Ectodermal cell (in vitro differentiated cells): ENCODE measurements around the gene DNASE2.

ENCODE experiments used
- H3K27ac ChIP-seq: 2 replicates; pipeline ENCODE4 v1.7.0; 2013; ENCODE audit warnings: mild to moderate bottlenecking, low read depth, low read length; ENCODE audit not compliant: insufficient read depth, poor library complexity, severe bottlenecking
- H3K27me3 ChIP-seq: 2 replicates; pipeline ENCODE4 v1.7.0; 2013; ENCODE audit warnings: mild to moderate bottlenecking, low read length; ENCODE audit not compliant: insufficient read depth, control insufficient read depth, poor library complexity, severe bottlenecking
- H3K36me3 ChIP-seq: one replicate; pipeline ENCODE4 v1.7.0; 2013; ENCODE audit warnings: low read length; ENCODE audit not compliant: control insufficient read depth, insufficient read depth
- H3K4me1 ChIP-seq: one replicate; pipeline ENCODE4 v1.7.0; 2013; ENCODE audit warnings: low read length; ENCODE audit not compliant: control insufficient read depth, insufficient read depth
- H3K4me3 ChIP-seq: 2 replicates; pipeline ENCODE4 v1.7.0; 2013; ENCODE audit warnings: low read depth, low read length, control low read depth; ENCODE audit not compliant: insufficient read depth
- H3K9me3 ChIP-seq: 2 replicates; pipeline ENCODE4 v1.7.0; 2013; ENCODE audit warnings: mild to moderate bottlenecking, low read length, moderate library complexity; ENCODE audit not compliant: control insufficient read depth
- WGBS, 2 experiments: methylation state at CpG; one replicate each; pipeline ENCODE4 v1.1.7; 2013; ENCODE audit warnings: missing lambda C conversion rate in 2 of 2; 5-methylcytosine and 5-hydroxymethylcytosine counted together

DNASE2 gene

GRCh38 chr19:12842511-12842910 is 38.7 kb downstream of the DNASE2 start:
- H3K27me3 ChIP-seq, result peaks cover 19% of the 10 kb centered on the region
- H3K36me3 ChIP-seq, result no peaks in the 10 kb centered on the region
- no peak overlapping the region for H3K27ac ChIP-seq
- H3K4me1 ChIP-seq, result peaks cover 5% of the 10 kb centered on the region
- WGBS, 2 experiments, result 96% methylated on average over 18 of the region's 18 CpGs
- H3K9me3 ChIP-seq, result no peaks in the 10 kb centered on the region
- H3K4me3 ChIP-seq, result no peak overlapping the region

DNA sequence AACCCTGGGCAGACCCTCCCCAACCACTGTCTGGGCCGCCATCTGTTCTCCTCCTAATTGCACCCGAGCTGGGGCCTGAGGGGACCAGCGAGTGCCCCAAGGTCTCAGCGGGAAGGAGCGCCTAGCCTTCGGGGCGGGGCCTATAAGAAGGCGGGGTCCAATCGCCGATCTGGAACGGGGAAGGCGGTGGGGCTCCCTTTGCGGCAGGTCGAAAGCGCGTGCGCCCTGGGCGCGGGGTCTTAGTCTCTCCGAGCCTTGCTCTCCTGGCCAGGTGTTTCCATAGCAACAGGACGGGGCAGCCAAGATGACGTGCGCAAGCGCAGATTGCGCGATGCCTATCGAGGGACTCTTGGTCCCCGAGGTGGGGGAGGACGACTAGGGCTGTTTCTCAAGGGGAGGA is 40.2 kb downstream of the DNASE2 start:
- H3K27me3 ChIP-seq, result peaks cover 33% of the 10 kb centered on the region
- 2 to 3% methylated on average over 29 of the region's 29 CpGs for WGBS, 2 experiments
- no peaks in the 10 kb centered on the region for H3K36me3 ChIP-seq
- H3K9me3 ChIP-seq, result no peaks in the 10 kb centered on the region
- H3K4me3 ChIP-seq, result peak overlapping the region; percentile 34
- peaks cover 5% of the 10 kb centered on the region for H3K4me1 ChIP-seq
- peak overlapping the region; percentile 67 for H3K27ac ChIP-seq

- no peaks in the 10 kb centered on the region for H3K36me3 ChIP-seq
- no peaks in the 10 kb centered on the region for H3K9me3 ChIP-seq
- H3K4me1 ChIP-seq, result peaks cover 5% of the 10 kb centered on the region
- WGBS, 2 experiments, result 28 to 30% methylated on average over 43 of the region's 43 CpGs
- H3K27me3 ChIP-seq, result peaks cover 40% of the 10 kb centered on the region
- H3K4me3 ChIP-seq, result peak overlapping the region; percentile 34
- peak overlapping the region; percentile 67 for H3K27ac ChIP-seq
Measured at GRCh38 chr19:12840091-12841079, 40.9 kb downstream of the DNASE2 start.

- Histone ChIP-seq H3K27ac (no peak overlapping the region), H3K4me3 (peak overlapping the region; percentile 66), H3K36me3 (no peaks in the 10 kb centered on the region), H3K9me3 (no peaks in the 10 kb centered on the region), H3K4me1 (peaks cover 9% of the 10 kb centered on the region), H3K27me3 (peaks cover 53% of the 10 kb centered on the region)
- WGBS, 2 experiments, result 33 to 36% methylated on average over 17 to 21 of the region's 21 CpGs
Measured at GRCh38 chr19:12838886-12839756, 42.1 kb downstream of the DNASE2 start.

DNA sequence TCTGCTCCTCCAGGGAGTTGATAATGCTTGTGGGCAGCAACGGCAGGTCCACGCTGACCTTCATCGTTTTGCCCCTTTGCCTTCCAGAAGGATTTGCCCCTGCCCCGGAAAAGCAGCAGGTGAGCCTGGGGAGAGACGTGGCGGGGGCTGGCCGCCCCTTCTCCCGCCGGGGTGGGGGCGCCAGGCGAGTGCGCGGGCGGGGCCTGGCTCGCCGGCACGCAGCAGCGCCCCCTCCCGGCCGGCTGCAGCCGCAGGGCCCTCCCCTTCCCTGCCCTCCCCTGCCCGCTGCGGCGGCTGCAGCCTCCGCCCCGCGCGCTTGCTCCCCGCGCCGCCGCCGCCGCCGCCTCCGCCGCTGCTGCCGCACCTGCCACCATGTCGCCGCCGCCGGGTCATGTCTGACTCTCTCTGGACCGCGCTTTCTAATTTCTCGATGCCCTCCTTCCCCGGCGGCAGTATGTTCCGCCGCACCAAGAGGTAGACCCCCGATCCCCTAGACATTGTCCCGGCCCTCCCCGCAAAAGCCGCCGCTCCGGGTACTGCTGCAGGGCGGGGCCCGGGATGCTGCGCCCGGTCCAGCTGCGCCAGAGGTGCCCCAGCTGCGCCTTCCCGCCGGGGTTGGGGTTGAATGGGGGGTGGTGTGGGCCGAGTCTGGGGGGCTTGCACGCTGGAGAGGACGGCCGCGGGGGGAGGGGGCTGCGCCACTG is 42.9 kb downstream of the DNASE2 start, which contains the start of gene MAST1:
TSS of gene MAST1 (plus strand) at position 334 of the 704 bp plus-strand sequence. CDS start at position 392, 58 bp downstream.
- Histone ChIP-seq H3K4me3 (peak within 1 kb of the TSS; percentile 66), H3K27me3 (peaks cover 60% of the 10 kb centered on the region), H3K9me3 (no peaks in the 10 kb centered on the region), H3K4me1 (peaks cover 10% of the 10 kb centered on the region), H3K27ac (no peak within 1 kb of the TSS), H3K36me3 (no peaks in the 10 kb centered on the region)
- 0 to 1% methylated on average over 69 of the region's 69 CpGs for WGBS, 2 experiments

DNA sequence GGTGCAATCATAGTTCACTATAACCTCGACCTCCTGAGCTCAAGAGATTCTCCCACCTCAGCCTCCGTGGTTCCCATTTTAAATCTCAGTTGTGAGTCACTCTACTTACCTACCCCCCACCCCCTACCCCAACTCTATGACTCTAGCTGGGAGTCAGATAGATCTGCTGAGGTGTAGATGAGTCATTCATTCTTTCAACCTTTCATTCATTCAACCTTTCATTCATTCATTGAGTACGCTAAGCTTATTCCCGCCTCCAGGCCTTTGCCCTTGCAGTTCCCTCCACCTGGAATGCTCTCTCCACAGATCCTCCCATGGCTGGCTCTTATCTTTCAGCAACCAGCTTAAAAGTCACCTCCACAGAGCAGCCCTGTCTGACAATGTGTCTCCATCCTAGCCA is 44.0 kb downstream of the DNASE2 start:
- H3K36me3 ChIP-seq, result no peaks in the 10 kb centered on the region
- H3K27me3 ChIP-seq, result peaks cover 71% of the 10 kb centered on the region
- no peak overlapping the region for H3K27ac ChIP-seq
- WGBS, 2 experiments, result 63 to 77% methylated on average over 4 of the region's 4 CpGs
- no peaks in the 10 kb centered on the region for H3K9me3 ChIP-seq
- peaks cover 10% of the 10 kb centered on the region for H3K4me1 ChIP-seq
- H3K4me3 ChIP-seq, result no peak overlapping the region

GRCh38 chr19:12836529-12836863 is 44.8 kb downstream of the DNASE2 start:
- Histone ChIP-seq H3K27me3 (peaks cover 78% of the 10 kb centered on the region), H3K4me3 (no peak overlapping the region), H3K36me3 (no peaks in the 10 kb centered on the region), H3K27ac (no peak overlapping the region), H3K9me3 (no peaks in the 10 kb centered on the region), H3K4me1 (peaks cover 10% of the 10 kb centered on the region)
- 14 to 16% methylated on average over 6 of the region's 6 CpGs for WGBS, 2 experiments

DNA sequence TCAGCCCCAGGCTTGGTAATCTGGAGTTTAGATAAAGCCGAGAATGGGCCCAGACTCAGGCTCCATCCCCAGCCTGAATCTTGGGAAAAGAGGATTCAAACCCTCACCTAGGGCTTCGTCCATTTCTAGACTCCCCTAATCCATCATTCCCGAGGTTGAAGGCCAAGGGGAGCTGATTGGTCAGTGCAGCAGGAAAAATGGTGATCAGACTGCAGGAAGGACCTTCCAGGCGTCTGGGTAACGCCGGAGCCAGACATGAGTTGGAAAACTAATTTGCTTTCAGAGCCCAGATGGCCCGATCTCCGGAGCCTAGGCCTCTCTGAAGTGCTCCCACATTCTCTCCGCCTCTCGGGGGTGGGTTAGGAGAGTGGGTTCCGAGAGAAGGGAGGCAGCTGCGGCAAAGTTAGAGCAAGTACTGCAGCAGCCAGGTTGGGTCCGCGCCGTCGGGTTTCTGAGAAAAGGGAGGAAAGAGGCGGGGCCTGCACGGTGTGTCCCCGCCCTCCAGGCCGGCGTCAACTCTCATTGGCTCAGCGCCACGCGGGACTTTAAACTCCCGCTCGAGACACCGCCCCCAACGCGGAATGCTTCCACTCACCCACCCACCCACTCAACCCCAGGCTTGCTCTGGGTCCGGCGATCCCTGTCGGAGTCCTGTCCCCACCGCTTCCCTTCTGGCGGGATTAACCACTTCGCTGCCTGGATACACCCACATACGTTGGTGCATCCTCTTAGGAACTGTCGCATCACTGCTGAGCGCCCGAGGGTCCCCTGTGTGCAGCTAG is 46.1 kb downstream of the DNASE2 start:
- WGBS, 2 experiments, result 14 to 15% methylated on average over 39 of the region's 39 CpGs
- Histone ChIP-seq H3K4me1 (peaks cover 10% of the 10 kb centered on the region), H3K4me3 (no peak overlapping the region), H3K27ac (no peak overlapping the region), H3K36me3 (no peaks in the 10 kb centered on the region), H3K27me3 (peaks cover 92% of the 10 kb centered on the region), H3K9me3 (no peaks in the 10 kb centered on the region)

DNA sequence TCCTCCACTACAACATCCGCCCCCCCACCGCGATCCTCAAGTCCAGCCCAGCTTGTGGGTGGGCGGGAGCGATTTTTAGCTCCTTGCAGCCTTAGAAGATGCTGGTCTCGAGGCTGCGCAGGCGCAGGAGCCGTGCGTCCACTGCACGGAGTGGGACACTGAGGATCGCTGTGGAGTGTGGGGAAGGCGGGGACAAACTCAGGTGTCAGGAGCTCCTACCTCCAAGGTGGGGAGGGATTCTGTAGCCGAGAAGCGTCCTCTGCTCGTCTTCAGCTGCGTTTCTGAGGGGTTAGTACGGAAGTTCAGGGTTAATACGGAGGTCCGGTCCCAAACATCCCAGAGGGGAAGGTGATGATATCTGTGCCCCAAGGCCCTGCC is 46.7 kb downstream of the DNASE2 start, which contains the start of gene RTBDN:
TSS of gene RTBDN (minus strand) at position 14 of the 378 bp plus-strand sequence. CDS start 4,600 bp downstream, outside the sequence.
- Histone ChIP-seq H3K9me3 (no peaks in the 10 kb centered on the region), H3K36me3 (no peaks in the 10 kb centered on the region), H3K4me1 (peaks cover 10% of the 10 kb centered on the region), H3K4me3 (peak within 1 kb of the TSS; percentile 49), H3K27ac (no peak within 1 kb of the TSS), H3K27me3 (peaks cover 97% of the 10 kb centered on the region)
- WGBS, 2 experiments, result 10 to 15% methylated on average over 20 of the region's 20 CpGs
